IMR-90 (cell line): Measurements from ENCODE around the gene NAV1.

Experiments
- BHLHE40 ChIP-seq: fragments of 150-350 bp; IDR thresholded peaks from 2 replicates; pipeline ENCODE4 v1.6.1; 2016; ENCODE audit warnings: mild to moderate bottlenecking, low read depth, low read length
- CEBPB ChIP-seq: IDR thresholded peaks from 2 replicates; pipeline ENCODE4 v1.6.1; 2012; ENCODE audit warnings: low read depth, low read length, improper control_type of control experiment
- CHD1 ChIP-seq: IDR thresholded peaks from 2 replicates; pipeline ENCODE4 v1.6.1; 2012; ENCODE audit warnings: low read depth, low read length, improper control_type of control experiment
- ELK1 ChIP-seq: fragments of 150-350 bp; IDR thresholded peaks from 2 replicates; pipeline ENCODE4 v1.6.1; 2016; ENCODE audit warnings: low read depth, mild to moderate bottlenecking, low read length, moderate library complexity, borderline replicate concordance
- FOS ChIP-seq: fragments of 150-350 bp; IDR thresholded peaks from 2 replicates; pipeline ENCODE4 v1.6.1; 2016; ENCODE audit warnings: low read depth, low read length
- MAFK ChIP-seq: IDR thresholded peaks from 2 replicates; pipeline ENCODE4 v1.6.1; 2012; ENCODE audit warnings: low read depth, low read length, improper control_type of control experiment
- MAZ ChIP-seq: IDR thresholded peaks from 2 replicates; pipeline ENCODE4 v1.6.1; 2012; ENCODE audit warnings: low read depth, mild to moderate bottlenecking, low read length, improper control_type of control experiment, moderate library complexity, borderline replicate concordance
- NFE2L2 ChIP-seq: fragments of 150-350 bp; IDR thresholded peaks from 2 replicates; pipeline ENCODE4 v1.6.1; 2016; ENCODE audit warnings: low read depth, mild to moderate bottlenecking, low read length
- POLR2A ChIP-seq: IDR thresholded peaks from 2 replicates; pipeline ENCODE4 v1.6.1; 2012; ENCODE audit warnings: mild to moderate bottlenecking, low read depth, low read length
- RCOR1 ChIP-seq: IDR thresholded peaks from 2 replicates; pipeline ENCODE4 v1.6.1; 2012; ENCODE audit warnings: mild to moderate bottlenecking, low read length, improper control_type of control experiment; ENCODE audit not compliant: insufficient replicate concordance
- RFX5 ChIP-seq: IDR thresholded peaks from 2 replicates; pipeline ENCODE4 v1.8.0; 2012; ENCODE audit warnings: low read depth, mild to moderate bottlenecking, low read length, moderate library complexity
- SMC3 ChIP-seq: fragments of 150-350 bp; IDR thresholded peaks from 2 replicates; pipeline ENCODE4 v1.6.1; 2016; ENCODE audit warnings: low read depth, mild to moderate bottlenecking, antibody characterized with exemption, low read length, moderate library complexity
- TF ChIP-seq, protein P1 (sequence below): conservative IDR thresholded peaks from 2 replicates; pipeline ENCODE4 v1.5.1; 2012; ENCODE audit warnings: mild to moderate bottlenecking, low read depth, low read length, improper control_type of control experiment
- TF ChIP-seq, protein P2 (sequence below): fragments of 150-350 bp; IDR thresholded peaks from 2 replicates; pipeline ENCODE4 v1.6.1; 2017; ENCODE audit warnings: mild to moderate bottlenecking, antibody characterized with exemption, low read length, low read depth

GRCh38 chr1:201503397-201504176 is 35.3 kb upstream of the NAV1 start:
- TF ChIP-seq, protein P1, sequence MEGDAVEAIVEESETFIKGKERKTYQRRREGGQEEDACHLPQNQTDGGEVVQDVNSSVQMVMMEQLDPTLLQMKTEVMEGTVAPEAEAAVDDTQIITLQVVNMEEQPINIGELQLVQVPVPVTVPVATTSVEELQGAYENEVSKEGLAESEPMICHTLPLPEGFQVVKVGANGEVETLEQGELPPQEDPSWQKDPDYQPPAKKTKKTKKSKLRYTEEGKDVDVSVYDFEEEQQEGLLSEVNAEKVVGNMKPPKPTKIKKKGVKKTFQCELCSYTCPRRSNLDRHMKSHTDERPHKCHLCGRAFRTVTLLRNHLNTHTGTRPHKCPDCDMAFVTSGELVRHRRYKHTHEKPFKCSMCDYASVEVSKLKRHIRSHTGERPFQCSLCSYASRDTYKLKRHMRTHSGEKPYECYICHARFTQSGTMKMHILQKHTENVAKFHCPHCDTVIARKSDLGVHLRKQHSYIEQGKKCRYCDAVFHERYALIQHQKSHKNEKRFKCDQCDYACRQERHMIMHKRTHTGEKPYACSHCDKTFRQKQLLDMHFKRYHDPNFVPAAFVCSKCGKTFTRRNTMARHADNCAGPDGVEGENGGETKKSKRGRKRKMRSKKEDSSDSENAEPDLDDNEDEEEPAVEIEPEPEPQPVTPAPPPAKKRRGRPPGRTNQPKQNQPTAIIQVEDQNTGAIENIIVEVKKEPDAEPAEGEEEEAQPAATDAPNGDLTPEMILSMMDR, result no peak
- TF ChIP-seq RCOR1 (no peak), FOS (peak; percentile 87), NFE2L2 (no peak), MAFK (no peak), POLR2A (peak; percentile 90), RFX5 (no peak), CHD1 (peak; percentile 7; the same call in 1 of the 2 replicates), SMC3 (no peak), CEBPB (peak; percentile 67; the same call in 1 of the 2 replicates), ELK1 (no peak), BHLHE40 (peak; percentile 4; the same call in 1 of the 2 replicates), MAZ (peak; percentile 74; the same call in 1 of the 2 replicates)
- TF ChIP-seq, protein P2, sequence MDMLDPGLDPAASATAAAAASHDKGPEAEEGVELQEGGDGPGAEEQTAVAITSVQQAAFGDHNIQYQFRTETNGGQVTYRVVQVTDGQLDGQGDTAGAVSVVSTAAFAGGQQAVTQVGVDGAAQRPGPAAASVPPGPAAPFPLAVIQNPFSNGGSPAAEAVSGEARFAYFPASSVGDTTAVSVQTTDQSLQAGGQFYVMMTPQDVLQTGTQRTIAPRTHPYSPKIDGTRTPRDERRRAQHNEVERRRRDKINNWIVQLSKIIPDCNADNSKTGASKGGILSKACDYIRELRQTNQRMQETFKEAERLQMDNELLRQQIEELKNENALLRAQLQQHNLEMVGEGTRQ, result no peak
